T-helper 1 cell treated with Interleukin-12 subunit alpha and Interleukin-12 subunit beta and Interleukin-4 antibody, amounts not matched to agents 30 ng/mL and 1 ng/mL, for 36 hours (primary cell): Measurements from ENCODE around the gene ZFP36L1. TPM values are rescaled to one million over a fixed set of nuclear protein-coding genes. Genes with fewer than 3 reads are reported as not detected.

Experiments
- intact Hi-C: fragments of 100-400 bp; cut with micrococcal nuclease; formaldehyde crosslinking; loops from one replicate; pipeline ENCODE4 v1.15.1; 2024
- total RNA-seq: library from RNA; stranded (reverse); gene quantifications from 2 replicates; pipeline ENCODE4 v1.2.3, GENCODE V29; 2022

The ZFP36L1 gene
- total RNA-seq, 1 donor from 2014 or later: 85.1 TPM

DNA sequence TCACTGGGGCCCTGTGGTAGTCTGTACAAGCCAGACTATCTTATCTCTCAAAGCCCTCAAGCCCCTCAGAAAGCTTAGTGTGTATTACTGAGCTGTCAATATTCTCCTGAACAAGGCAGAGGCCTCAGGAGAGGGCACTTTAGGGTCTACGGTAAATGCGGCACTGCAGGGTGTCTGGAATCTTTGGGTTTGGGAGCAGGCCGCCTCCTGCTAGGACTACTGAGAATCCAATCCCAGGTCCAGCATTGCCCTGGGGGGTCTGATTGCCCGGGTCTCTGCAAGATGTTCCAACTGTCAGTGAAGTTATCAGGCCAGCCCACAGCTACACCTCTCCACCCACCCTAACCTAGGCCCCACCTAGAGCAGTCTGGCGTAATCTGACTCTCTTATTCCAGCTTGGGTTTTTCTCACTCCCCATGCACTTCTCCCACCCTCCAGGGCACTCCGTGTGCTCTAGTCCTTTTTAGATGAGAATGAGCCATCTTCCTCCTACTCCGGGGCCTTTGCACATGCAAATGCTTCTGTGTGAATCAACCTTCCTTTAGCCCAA lies 4.3 kb upstream of the ZFP36L1 start:
- intact Hi-C loops: loop anchor here (2.0 to 10.0 kb wide), 2 partner anchors 980 to 1102 kb away; partner anchors contain the start of genes RDH11 and ZFYVE26

DNA sequence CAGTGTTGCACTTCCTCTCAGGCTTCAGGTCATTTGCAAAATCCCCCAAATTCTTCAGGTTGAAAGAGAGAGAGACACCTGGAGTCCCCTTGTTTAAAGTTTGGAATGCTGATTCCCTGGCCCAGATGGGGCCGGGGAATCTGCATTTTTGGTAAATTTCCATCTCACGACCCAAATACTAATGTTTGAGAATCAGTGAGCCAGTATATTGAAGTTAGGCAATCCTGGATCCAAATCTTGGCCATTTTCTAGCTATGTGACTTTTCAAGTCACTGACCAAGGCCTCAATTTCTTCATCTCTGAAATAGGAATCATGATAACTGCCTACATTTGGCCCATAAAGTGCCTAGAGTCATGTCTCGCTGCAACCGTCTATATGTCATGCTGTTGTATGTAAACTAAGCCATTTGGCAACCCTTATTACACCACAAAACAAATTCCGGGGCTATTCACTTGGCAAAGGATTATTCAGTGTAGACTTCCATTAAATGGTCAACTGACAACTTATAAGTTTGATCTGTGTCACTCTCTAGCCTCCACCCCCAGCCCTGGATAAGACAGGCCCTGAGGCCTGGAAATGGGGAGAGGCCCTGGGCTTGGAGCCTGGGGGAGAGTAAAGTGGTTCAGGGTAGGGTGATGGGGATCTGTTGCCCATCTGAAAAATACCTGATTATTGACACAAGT lies 3.7 kb upstream of the ZFP36L1 start:
- intact Hi-C loops: loop anchor here (1.0 to 10.0 kb wide), 4 partner anchors 18 to 1102 kb away; partner anchors contain the start of genes RDH11 and ZFYVE26

DNA sequence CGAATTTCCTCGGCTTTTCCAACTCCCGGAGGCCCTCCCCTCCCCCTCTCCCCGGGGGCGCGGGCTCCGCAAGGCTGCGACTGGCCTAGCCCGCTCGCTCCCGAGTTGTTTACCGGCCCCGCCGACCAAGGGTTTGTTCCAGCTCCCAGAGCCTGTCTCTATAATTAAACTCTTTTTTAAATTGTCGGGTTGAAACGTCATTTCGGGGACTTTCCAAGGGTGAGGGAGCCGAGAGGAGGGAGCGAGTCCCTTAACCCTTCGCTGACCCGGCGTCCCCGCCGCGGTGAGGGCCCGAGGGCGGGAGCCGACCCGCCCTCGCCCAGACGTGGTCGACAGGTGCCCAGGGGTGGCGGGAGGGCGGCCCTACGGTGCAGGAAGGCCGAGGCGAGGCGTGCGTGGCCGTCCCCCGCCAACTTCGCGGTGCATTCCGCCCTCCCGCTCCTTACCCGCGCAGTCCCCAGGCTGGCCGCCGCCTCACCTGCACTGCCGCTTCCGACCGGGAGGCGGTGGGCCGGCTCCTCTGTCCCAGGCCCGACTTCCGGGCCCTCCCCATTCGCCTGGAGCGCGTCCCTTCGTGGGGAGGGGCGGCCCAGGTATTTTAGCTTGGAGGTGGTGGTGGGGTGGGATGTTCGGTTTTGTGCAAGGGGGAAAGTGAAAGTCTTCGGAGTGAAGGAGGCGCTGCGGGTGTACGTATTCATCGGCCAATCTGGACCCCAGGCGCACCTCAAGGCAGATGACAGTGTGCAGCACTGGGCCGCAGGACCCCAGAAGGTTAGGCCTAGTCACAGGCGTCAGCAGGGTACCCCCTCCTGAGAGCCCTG lies 2.9 kb upstream of the ZFP36L1 start:
- intact Hi-C loops: loop anchor here (1.0 to 10.0 kb wide), 7 partner anchors 15 to 1177 kb away; partner anchors contain the start of genes ARG2, DCAF5, RDH11 and ZFYVE26

DNA sequence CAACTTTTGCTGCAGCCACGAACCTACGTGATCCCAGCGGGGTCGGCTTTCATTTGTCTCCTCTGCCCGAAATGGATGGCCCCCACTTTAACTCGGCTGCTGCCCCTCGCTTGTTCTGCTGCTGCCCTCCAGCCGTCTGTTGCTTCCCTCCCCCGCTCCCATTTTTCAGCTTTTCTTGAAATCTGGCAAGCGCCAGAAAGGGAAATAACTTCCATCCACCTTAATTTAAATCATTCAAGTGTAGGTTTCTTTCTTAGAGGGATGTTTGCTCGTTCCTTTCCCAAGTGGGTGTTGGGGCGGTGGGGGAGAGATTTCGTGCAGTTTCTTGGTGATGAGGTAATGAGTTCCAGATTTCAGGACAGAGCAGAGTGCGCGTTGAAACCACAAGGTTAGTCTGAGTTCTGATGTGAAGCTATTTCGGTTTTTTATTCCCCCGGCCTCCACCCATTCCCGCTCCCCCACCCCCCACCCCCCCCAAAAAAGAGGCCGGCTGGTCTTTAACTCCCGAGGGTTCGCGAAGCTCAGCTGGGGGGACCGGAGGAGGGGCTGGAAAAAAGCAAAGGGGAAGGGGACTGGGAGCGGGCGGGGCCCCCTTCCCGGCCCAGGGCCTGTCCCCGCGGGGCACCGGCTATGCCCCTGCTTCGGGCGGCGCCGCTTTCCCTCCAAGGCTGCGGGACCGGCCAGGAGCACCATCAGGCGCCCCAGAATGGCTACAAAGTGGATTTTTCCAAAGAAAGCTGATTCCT lies 2.2 kb upstream of the ZFP36L1 start:
- intact Hi-C loops: loop anchor here (2.0 to 10.0 kb wide), 6 partner anchors 14 to 1433 kb away; partner anchors contain the start of genes ARG2, DCAF5, EIF2S1 and RDH11

DNA sequence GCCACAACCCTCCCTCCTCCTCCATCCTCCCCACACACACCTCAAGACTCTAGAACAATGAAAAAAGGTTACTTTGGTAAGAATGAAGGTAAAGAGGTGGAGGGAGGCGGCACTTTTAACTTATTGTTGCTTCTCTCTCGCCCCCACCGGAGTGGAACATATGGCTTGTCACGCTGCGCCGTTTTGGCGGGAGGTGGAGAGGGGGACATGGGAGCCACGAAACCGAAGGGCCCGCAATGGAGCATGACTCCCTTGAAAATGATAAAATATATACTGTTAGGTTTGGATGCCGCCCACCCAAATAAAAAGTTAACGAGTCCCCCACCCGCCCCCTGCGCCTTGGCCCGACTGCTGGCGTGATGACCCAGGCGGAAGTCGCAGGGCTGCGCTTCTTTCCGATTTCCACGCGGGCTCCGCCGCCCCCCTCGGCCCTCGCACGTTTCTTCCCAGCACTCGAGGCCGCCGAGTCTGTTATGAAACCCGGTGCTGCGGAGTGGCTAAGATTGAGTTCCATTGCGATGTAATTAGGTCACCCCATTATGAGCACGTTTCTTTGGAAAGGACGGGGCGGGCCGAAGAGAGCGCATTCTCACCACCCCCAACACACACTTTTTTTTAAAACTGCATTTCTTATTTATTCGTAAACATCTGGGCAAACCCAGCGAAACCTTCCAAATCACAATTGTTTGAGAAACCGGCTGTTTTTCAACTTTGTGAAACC lies 1.4 kb upstream of the ZFP36L1 start:
- intact Hi-C loops: loop anchor here (2.0 to 10.0 kb wide), 6 partner anchors 13 to 1432 kb away; partner anchors contain the start of genes ARG2, DCAF5, EIF2S1 and RDH11

DNA sequence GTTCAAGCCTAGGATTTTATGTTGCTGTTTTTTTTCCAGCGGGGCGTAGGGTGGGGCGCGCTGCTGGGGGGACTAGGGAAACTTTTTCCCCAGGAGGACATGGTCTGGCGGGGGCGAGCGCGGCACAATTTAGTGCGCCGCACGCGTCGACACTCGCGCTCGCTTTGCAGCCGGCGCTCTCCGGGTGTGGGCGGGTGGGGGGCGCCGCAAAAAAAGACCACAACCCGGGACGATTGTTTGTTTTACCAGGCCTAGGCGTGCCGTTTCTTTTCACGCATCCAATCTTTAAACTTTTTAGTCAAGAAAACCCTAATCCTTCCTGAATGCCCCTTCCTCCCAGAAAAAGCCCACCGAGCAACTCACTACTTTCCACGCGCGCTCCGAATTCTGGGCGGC lies 865 bp upstream of the ZFP36L1 start:
- intact Hi-C loops: loop anchor here (1.0 to 10.0 kb wide), 11 partner anchors 13 to 1431 kb away; partner anchors contain the start of genes ARG2, DCAF5, EIF2S1 and RDH11

DNA sequence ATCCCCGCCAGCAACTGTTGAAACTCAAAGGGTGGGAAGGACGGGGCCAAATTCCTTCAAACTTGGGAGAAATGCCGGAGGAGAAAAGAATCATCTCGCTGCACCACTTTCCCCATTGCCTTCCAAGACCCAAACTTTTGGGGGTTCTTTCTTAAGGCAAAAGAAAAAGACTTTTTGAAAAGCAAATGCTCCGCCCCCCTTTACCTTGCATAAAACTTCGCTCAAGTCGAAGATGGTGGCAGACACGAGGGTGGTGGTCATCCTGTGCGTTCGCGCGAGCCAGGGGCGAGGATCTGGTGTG lies 239 bp downstream of the ZFP36L1 start:
- intact Hi-C loops: loop anchor here (2.0 to 10.0 kb wide), 6 partner anchors 424 to 1430 kb away; partner anchors contain the start of genes EIF2S1, RDH11, SRSF5 and SUSD6

DNA sequence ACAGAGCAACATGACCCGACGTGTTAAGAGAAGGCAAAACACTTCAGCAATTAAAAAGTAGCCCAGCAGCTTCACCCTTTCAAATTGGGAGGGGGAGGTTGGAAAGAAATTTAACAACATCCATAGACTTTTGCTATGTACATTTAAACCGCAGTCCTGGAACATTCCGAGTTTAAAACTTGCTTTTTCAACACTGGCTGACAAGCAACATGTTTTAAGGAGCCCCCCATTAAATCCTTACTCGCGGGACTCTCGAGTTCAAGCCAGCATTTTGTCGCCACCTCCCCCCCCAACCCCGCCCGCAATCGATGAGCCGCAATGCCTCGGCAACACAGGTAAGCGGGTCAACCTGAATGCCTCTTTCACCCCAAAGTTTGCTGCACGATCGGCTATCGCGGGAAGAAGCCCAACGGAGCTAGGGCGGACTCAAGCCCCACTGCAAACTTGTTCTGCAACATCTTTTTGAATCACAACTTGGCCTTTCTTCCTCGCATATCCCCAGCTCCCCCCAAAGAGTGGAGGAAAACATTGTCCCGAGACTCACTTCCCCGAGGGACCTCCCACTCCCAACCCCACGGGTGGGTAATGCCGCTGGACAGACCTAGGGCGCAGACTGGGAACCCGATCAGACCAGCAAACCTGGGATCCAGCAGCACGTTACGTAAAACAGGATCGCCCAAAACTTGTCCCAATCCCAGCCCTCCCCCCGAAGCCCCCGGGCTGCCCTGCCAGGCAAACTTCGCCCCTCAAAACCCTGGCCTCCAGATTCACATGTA lies 777 bp downstream of the ZFP36L1 start:
- intact Hi-C loops: loop anchor here (1.0 to 10.0 kb wide), 7 partner anchors 423 to 1430 kb away; partner anchors contain the start of genes EIF2S1, RDH11, SRSF5 and SUSD6

DNA sequence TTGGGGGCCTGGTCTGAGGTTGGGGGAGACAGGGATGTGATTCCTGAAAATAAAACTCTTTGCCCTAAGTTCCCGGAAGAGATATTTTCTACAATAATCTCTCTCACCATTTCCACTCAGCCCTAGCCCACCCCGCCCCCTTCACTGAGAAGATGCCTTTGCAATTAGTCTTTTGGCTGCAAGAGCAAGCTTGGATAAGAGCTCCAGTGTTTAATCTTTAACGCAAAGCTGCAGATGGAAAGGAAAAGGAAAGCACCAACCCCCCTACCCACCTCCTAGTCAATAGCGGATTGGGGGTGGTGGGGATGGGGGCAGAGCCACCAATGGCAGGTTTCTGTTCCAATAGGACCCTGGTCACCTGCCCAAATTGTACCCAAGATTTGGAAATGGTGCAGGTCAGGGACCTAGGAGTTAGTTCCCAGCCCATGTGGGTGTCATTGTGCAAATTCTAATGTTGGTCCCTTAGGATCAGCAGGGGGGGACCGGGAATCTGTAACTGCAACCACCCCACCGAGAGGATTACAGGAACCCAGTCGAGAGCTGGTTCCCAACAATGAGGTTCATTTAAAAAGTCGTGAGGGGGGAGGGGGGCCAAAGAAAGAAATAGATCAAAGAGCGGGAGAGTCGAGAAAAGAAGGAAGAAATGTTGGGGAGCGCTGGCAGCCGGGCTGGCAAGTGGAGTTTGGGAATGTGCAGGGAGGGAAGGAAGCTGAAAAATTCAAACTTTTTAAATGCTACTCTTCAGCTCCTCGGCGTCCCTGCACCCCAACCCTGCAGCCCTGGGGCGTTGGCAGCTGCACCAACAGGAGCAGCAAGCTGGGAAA lies 1.6 kb downstream of the ZFP36L1 start:
- intact Hi-C loops: loop anchor here (1.0 to 10.0 kb wide), 4 partner anchors 508 to 1429 kb away; partner anchors contain the start of genes EIF2S1, RDH11 and SUSD6

DNA sequence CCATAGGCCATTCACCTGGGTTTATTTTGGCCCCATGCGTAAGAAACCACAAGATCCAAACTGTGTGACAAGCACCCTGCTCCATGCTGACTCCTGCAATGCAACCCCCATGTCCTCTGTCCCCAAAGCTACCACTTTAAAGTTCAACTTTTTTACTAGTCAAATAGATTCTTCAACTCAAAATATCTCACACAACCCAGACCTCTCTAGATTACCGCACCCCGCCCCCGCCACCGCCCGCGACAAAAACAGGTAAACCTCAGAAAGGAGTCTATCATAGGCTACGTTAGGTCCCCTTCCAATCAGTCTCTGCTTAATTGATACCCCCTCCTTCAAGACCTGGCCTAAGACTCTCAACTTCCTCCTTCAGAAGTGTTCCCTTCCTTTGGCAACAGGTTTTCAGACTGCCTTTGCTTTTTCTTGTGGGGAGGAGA lies 2.2 kb downstream of the ZFP36L1 start:
- intact Hi-C loops: loop anchor here (1.0 to 10.0 kb wide), 4 partner anchors 507 to 1428 kb away; partner anchors contain the start of genes EIF2S1, RDH11 and SUSD6

DNA sequence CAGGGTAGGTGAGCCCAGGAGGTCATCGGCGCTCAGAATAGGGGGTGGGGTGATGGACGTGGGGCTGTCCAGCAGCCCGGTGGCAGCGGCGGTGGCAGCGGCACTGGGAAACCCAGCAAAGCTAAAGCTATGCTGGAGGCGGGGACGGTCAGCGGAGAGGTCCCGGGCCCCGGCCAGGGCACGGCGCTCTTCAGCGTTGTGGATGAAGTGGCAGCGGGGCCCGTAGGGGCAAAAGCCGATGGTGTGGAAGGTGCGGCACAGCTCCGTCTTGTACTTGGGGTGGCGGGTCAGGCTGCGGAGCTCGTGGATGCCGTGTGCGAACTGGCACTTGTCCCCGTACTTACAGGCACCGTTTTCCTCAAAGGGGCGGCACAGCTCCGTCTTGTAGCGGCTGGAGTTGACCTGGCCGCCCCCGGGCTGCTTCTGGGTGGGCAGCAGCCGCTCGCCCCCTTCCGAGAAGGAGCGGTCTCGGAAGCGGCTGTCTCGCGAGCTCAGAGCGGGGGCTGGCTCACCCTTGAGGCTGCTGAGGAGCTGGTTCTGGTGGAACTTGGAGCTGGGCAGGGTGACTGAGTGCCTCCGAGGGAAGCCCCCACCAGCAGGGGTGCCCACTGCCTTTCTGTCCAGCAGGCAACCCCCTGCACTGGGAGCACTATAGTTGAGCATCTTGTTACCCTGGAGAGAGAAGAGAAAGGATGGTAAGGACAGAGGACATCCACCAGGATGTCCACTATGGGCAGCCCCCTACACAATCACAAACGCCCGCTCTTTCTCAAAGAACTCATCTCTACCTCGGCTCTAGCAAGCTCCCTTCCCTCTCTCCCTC lies 2.8 kb downstream of the ZFP36L1 start:
- intact Hi-C loops: loop anchor here (1.0 to 10.0 kb wide), 16 partner anchors 9 to 1428 kb away; partner anchors contain the start of genes EIF2S1, RDH11 and SUSD6

DNA sequence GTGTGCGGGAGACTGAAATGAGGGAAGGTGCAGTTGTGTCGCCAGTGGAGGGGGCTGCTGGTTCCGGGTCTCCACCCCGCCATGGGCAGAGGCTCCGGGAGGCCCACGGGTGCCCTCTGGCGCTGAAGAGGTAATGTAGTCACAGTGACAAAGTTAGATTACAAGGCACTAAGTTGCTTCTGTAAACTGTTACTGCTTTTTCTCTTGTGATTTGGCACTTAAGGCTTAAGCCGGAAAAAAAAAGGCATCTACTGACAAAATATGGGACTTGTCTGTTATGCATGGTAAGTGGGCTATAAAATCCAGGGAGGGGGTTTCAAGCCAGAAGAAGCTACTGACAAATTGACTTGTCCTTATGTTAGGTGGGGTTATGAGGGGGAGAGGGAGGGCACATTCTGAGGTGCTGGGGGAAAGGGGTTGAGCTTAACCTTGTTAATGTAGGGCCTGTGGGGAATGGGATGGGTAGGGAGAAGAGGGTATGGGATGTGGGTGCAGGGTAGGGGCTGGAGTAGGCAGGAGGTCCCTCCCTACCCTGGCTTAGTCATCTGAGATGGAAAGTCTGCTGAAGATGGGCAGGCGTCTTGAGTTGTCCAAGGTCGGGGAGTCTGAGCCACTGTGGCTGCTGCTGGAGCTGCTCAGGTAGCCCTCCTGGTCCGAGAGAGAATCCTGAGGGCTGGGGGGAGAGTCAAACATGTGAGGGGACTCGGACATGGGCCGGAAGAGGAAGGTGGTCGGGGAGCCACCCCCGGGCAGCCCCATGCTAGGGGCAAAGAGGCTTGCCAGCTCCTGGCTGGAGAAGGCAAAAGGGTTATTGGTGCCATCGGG lies 3.7 kb downstream of the ZFP36L1 start:
- intact Hi-C loops: loop anchor here (1.0 to 5.0 kb wide), 14 partner anchors 8 to 854 kb away; no protein-coding TSS in a partner anchor

DNA sequence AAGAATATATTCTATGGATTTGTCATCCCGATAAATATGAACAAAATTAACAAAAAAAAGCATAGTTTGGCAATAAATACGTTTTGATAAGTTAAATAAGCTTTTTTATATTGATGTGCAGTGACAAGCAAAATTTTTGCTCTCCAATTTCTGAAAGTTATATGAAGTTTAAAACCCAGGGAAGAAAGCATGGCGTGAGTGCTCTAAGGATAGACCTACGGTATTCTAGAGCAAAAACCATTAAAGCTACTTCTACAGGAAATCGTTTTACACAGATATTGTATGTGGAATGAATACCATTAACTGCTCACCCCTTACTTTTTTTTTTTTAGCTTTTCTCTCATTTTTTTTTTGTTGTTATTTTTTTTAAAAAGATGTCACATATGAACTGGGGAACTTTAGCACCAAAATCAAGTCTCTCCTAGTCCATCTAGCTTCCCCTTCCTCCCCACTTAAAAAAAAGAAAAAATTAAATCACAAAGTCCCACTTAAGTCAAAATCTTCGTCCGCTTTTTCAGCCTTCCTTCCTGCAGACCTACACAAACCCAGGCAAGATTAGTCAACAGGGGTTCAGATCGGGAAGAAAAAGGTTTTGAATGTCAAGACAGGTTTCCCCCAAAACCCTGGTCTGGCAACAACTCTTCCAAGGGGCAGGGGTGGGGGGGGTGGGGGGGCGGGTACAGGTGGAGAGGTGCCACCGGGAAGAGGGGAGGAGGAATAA lies 4.4 kb downstream of the ZFP36L1 start:
- intact Hi-C loops: loop anchor here (1.0 to 5.0 kb wide), 5 partner anchors 17 to 854 kb away; no protein-coding TSS in a partner anchor

DNA sequence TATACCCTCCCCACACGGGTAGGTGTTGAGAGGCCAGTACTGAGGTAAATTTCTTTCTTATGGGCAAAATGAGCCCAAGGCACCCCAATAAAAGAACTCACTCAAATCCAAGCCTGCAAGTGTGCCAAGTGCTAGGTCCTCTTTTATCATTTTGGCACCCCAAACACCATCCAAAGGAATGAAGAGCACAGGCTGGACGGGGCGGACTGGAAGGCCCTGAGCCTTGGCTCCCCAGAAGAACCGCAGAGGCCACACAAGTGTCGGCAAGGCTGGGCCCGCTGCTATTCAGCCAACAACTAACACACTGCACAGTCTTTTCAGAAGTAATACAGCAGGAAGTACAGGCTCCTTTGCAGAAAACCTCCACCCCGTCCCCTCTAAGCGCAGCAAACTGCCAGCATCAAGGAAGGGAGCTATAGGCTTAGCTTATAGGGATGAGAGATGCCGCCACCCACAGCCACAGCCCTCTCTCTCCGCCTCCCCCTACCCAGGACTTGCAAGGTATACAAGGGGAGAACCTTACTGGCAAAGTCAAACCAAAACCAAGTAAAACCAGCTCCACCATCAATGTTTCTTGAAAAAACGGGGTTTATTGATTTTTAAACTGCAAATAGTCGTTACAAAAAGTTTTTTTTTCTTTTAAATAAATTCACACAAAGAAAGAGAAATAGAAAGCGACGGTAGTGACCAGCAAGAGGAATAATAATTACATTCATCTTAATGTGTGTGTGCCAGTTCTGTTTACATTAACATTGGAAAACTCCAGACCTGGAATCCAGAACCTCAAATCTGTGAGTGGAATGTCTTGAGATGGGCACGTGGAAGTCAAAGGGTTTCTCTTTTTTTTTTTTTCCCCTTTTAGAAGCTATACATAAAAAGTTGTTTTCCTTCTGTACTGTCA lies 5.5 kb downstream of the ZFP36L1 start:
- intact Hi-C loops: loop anchor here (5.0 kb wide), 1 partner anchor 280 kb away; no protein-coding TSS in a partner anchor
